Thyroid gland (tissue), 4 donors: Measurements from ENCODE around the gene DRC3. TPM values are rescaled to one million over a fixed set of nuclear protein-coding genes. Genes with fewer than 3 reads are reported as not detected.

Experiments
- DNase-seq, 2 donors: peaks; one replicate each; pipeline ENCODE4 v3.0.0-alpha.2; 2019
- H3K27ac ChIP-seq, 3 donors: fragments of 200-600 bp; sonication (generic); 1 replicate in 2 of 3; 2 replicates in 1 of 3; pipeline ENCODE4 v1.5.1; 2016 to 2019; ENCODE audit warnings: mild to moderate bottlenecking in 1 of 3, moderate library complexity in 1 of 3
- H3K27me3 ChIP-seq: fragments of 200-600 bp; sonication (generic); one replicate; pipeline ENCODE4 v1.5.1; 2019
- H3K36me3 ChIP-seq, 2 donors: fragments of 200-600 bp; sonication (generic); one replicate each; pipeline ENCODE4 v1.5.1; 2016 to 2019
- H3K4me1 ChIP-seq, 2 donors: fragments of 200-600 bp; sonication (generic); one replicate each; pipeline ENCODE4 v1.5.1; 2017 to 2019
- H3K4me3 ChIP-seq, 3 donors: fragments of 200-600 bp; sonication (generic); replicated peaks in 1 of 3; 1 replicate in 2 of 3; 2 replicates in 1 of 3; pipeline ENCODE4 v1.5.1; 2016; ENCODE audit warnings: mild to moderate bottlenecking in 1 of 3
- H3K9me3 ChIP-seq: fragments of 200-600 bp; sonication (generic); one replicate; pipeline ENCODE4 v1.5.1; 2017
- POLR2A ChIP-seq, 2 donors: fragments of 450-650 bp; IDR thresholded peaks; one replicate each; pipeline ENCODE4 v1.6.1; 2017; ENCODE audit warnings: antibody characterized with exemption in 2 of 2, mild to moderate bottlenecking in 2 of 2, moderate library complexity in 1 of 2
- WGBS, 2 donors: methylation state at CpG; one replicate each; pipeline ENCODE4 v1.1.5; 2017; 5-methylcytosine and 5-hydroxymethylcytosine counted together
- intact Hi-C: fragments of 100-400 bp; cut with DNase I; formaldehyde crosslinking; loops from one replicate; pipeline ENCODE4 v1.15.1; 2023
- total RNA-seq, 4 donors: library from RNA; depleted of rRNA; stranded (reverse); fragments of >200 nt; gene quantifications; one replicate each; pipeline ENCODE4 v1.2.3, GENCODE V29; 2016
- TF ChIP-seq, protein P1 (sequence below), 6 experiments: fragments of 200-600 bp in 3 of 6; fragments of 450-650 bp in 3 of 6; sonication (generic) in 3 of 6; IDR thresholded peaks; one replicate each; pipeline ENCODE4 v1.5.1; 2016 to 2019; ENCODE audit warnings: antibody characterized with exemption in 6 of 6, mild to moderate bottlenecking in 2 of 6, inconsistent platforms in 1 of 6, moderate library complexity in 1 of 6

Gene DRC3
- total RNA-seq, 4 donors from 2014 or later, result 18.5 to 28.7 (median 23.4) TPM

DNA sequence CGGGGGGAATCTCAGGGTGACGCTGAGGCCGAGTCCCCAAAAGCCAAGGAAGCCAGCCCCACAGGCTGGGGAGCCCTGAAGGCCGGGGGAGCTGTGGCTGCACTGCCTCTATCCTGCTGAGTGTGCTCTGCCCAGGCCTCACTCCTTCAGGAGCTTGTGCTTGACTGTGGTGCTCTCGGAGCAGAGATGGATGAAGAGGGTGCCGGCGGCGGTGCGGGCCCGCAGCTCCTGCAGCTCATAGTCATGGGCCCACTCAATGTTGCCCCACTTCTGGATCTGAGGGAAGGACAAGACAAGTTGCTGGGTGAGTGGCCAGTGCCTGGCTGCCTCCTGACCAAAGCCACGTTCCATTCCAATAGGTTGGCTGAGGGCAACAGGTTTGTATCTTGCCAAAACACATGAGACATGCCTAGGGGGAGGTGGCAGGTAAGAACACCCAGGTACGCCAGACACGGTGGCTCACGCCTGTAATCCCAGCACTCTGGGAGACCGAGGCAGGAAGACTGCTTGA lies 45.8 kb downstream of the DRC3 start:
- 70 to 85% methylated on average over 10 to 15 of the region's 15 CpGs for WGBS, 2 donors
- no peaks in the 10 kb centered on the region for H3K36me3 ChIP-seq
- H3K27ac ChIP-seq, result peak overlapping the region; percentile 39 to 74 (median 59)
- peaks cover 17 to 31% of the 10 kb centered on the region in 2 donors for H3K4me1 ChIP-seq
- DNase-seq, result peak; percentile 32 to 59
- H3K9me3 ChIP-seq, result no peaks in the 10 kb centered on the region
- no peak for TF ChIP-seq POLR2A (IDR thresholded peaks at IDR 0.05)
- TF ChIP-seq, protein P1, sequence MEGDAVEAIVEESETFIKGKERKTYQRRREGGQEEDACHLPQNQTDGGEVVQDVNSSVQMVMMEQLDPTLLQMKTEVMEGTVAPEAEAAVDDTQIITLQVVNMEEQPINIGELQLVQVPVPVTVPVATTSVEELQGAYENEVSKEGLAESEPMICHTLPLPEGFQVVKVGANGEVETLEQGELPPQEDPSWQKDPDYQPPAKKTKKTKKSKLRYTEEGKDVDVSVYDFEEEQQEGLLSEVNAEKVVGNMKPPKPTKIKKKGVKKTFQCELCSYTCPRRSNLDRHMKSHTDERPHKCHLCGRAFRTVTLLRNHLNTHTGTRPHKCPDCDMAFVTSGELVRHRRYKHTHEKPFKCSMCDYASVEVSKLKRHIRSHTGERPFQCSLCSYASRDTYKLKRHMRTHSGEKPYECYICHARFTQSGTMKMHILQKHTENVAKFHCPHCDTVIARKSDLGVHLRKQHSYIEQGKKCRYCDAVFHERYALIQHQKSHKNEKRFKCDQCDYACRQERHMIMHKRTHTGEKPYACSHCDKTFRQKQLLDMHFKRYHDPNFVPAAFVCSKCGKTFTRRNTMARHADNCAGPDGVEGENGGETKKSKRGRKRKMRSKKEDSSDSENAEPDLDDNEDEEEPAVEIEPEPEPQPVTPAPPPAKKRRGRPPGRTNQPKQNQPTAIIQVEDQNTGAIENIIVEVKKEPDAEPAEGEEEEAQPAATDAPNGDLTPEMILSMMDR (IDR thresholded peaks at IDR 0.05), result no peak
- H3K27me3 ChIP-seq, result no peaks in the 10 kb centered on the region
- no peak overlapping the region for H3K4me3 ChIP-seq
- intact Hi-C loops, result no loop called here

DNA sequence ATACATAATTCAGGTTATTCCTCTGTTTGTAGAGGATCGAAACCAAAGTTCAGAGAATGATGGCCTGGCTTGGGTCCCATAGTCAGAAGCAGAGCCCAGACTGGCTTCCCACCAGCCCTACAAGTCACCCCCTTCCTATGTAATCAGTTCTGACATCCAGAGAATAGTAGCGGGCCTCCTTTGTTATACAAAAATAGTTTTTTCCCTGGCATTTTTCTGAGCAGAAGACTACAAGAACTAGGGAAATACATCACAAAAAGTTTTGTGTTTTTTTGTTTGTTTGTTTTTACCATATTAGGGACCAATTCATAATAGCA lies 47.1 kb downstream of the DRC3 start:
- Histone ChIP-seq H3K27me3 (no peaks in the 10 kb centered on the region), H3K36me3 (no peaks in the 10 kb centered on the region), H3K27ac (peak overlapping the region in 1 of 3 donors; percentile 59), H3K9me3 (no peaks in the 10 kb centered on the region), H3K4me3 (no peak overlapping the region), H3K4me1 (peaks cover 17 to 27% of the 10 kb centered on the region in 2 donors)
- DNase-seq, result no peak
- 79 to 93% methylated on average over 2 of the region's 2 CpGs for WGBS, 2 donors
- intact Hi-C loops, result no loop called here
- TF ChIP-seq, protein P1 (IDR thresholded peaks at IDR 0.05), result no peak
- TF ChIP-seq POLR2A (IDR thresholded peaks at IDR 0.05), result no peak

DNA sequence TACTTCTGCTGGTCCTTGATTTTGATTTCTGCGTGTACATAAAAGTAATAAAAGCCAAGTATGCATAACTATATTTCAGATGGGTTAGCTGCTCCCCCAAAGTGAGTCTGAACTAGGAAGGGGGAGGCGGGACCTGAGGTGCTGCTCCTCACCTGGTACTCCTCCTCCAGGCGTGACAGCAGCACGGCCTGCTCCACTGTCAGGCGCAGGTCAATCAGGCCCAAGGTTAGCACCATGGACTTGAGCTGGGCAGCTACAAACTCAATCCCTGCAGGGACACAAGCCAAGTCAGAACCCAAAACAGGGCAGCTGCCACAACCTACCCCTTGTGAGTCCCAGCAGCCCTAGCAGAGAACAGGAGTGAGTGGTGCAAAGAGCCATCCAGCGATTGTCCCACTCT lies 48.3 kb downstream of the DRC3 start:
- intact Hi-C loops, result no loop called here
- Histone ChIP-seq H3K9me3 (no peaks in the 10 kb centered on the region), H3K27ac (no peak overlapping the region), H3K4me1 (peaks cover 17 to 27% of the 10 kb centered on the region in 2 donors), H3K4me3 (no peak overlapping the region), H3K27me3 (no peaks in the 10 kb centered on the region), H3K36me3 (no peaks in the 10 kb centered on the region)
- 97 to 98% methylated on average over 5 to 6 of the region's 6 CpGs for WGBS, 2 donors
- no peak for DNase-seq
- TF ChIP-seq POLR2A (IDR thresholded peaks at IDR 0.05), result no peak
- TF ChIP-seq, protein P1 (IDR thresholded peaks at IDR 0.05), result no peak

DNA sequence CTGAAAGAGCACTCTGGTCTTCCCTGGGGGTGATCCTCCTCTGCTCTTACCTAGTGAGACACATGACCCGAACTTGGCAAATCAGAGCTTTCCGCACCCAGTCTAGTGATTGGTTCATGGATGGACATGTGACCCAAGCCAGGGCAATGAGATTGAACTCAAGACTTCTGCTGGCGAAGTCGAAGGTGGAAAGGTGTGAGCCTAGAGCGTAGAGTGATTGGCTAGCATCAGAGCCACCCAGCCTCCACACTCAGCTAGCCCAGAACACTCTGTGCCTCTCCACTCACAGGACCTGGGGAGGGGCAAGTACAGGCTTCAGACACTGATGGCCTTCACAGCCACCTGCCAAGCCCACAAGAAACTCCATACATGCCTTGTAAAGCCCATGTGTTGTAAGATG lies 48.7 kb downstream of the DRC3 start:
- 92 to 99% methylated on average over 4 to 5 of the region's 5 CpGs for WGBS, 2 donors
- Histone ChIP-seq H3K9me3 (no peaks in the 10 kb centered on the region), H3K27me3 (no peaks in the 10 kb centered on the region), H3K27ac (no peak overlapping the region), H3K36me3 (no peaks in the 10 kb centered on the region), H3K4me3 (no peak overlapping the region), H3K4me1 (peaks cover 17 to 27% of the 10 kb centered on the region in 2 donors)
- intact Hi-C loops, result no loop called here
- TF ChIP-seq, protein P1 (IDR thresholded peaks at IDR 0.05), result no peak
- no peak for TF ChIP-seq POLR2A (IDR thresholded peaks at IDR 0.05)
- DNase-seq, result no peak

DNA sequence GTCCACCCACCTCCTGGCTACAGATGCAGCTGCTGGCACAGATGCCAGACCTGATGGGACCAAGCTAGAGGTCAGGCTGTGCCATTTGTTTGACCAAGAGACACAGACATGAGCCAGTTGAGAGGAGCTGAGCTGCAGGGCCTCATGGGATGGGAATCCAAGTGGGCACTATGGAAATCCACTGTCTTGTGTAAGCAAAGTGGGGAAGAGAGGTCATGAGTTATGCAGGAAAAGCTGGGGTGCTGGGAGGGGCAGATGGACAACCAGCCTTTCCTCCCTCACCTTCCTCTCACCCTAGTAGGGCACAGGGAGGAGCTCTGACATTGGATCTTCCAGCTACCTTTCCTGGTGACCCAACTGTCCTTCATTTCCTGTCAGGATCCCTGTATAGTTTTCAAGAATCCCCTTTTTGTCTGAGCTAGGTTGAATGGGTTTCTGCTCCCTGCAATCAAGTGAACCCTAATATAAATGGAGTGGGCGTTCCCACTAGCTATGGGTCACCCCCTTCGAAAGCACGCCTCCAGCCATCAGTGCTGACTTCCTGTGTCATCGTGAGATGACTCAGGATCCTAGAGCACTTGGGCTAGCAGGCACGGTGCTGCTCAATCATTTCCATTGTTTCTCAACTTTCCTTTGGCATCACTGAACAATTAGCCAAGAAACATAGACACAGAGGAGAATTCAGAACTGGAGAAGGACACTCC lies 52.7 kb downstream of the DRC3 start:
- H3K27me3 ChIP-seq, result no peaks in the 10 kb centered on the region
- no peak for DNase-seq
- H3K36me3 ChIP-seq, result no peaks in the 10 kb centered on the region
- H3K9me3 ChIP-seq, result no peaks in the 10 kb centered on the region
- 63 to 87% methylated on average over 5 of the region's 5 CpGs for WGBS, 2 donors
- no peaks in the 10 kb centered on the region for H3K4me1 ChIP-seq
- H3K4me3 ChIP-seq, result no peak overlapping the region
- intact Hi-C loops, result no loop called here
- TF ChIP-seq, protein P1 (IDR thresholded peaks at IDR 0.05), result no peak
- TF ChIP-seq POLR2A (IDR thresholded peaks at IDR 0.05), result no peak
- no peak overlapping the region for H3K27ac ChIP-seq
